Measurements from ENCODE around the gene FMN1. TPM values are rescaled to one million over a fixed set of nuclear protein-coding genes. Genes with fewer than 3 reads are reported as not detected.
A peak's percentile ranks its signal among the peaks of the same experiment; 100 is the strongest.

The FMN1 gene
- total RNA-seq, 1 experiment from 2014 or later = 0.37 TPM

- Histone ChIP-seq H3K4me1 (ENCODE audit: insufficient read depth, low read length, poor library complexity, severe bottlenecking) (peaks cover 7% of the 10 kb centered on the region), H3K9me3 (ENCODE audit: low read depth, low read length, poor library complexity, severe bottlenecking) (no peaks in the 10 kb centered on the region), H3K36me3 (ENCODE audit: insufficient read depth, low read length, poor library complexity, severe bottlenecking) (no peaks in the 10 kb centered on the region), H3K27me3 (replicated peaks; ENCODE audit: insufficient read depth, low read depth, low read length, poor library complexity) (peaks cover 12% of the 10 kb centered on the region), H3K4me3 (ENCODE audit: low read depth, low read length, poor library complexity, severe bottlenecking) (no peak overlapping the region), H3K27ac (ENCODE audit: low read depth, low read length, poor library complexity, severe bottlenecking) (no peak overlapping the region)
- CTCF ChIA-PET = no interaction called here
- peak; percentile 74 for DNase-seq (ENCODE audit: low spot score)
- no TSS peak for BruUV-seq (replicated peaks)
- POLR2A ChIA-PET (ENCODE audit: low non-redundant PET) = no interaction called here
- intact Hi-C loops (cut with micrococcal nuclease; ENCODE audit: unreplicated experiment) = loop anchor here (1.0 to 10.0 kb wide), 5 partner anchors 38 to 615 kb away; no protein-coding TSS in a partner anchor
- TF ChIP-seq EZH2 (IDR thresholded peaks at IDR 0.05; ENCODE audit: borderline replicate concordance, low read depth, low read length, poor library complexity, severe bottlenecking) (no peak), CTCF (conservative IDR thresholded peaks at IDR 0.05; ENCODE audit: low read depth, low read length) (no peak)
Measured at GRCh38 chr15:33089878-33090757, 104.4 kb downstream of the FMN1 start.

GRCh38 chr15:33089165-33089877 is 105.2 kb downstream of the FMN1 start:
- TF ChIP-seq CTCF (conservative IDR thresholded peaks at IDR 0.05; ENCODE audit: low read depth, low read length) (no peak), EZH2 (IDR thresholded peaks at IDR 0.05; ENCODE audit: borderline replicate concordance, low read depth, low read length, poor library complexity, severe bottlenecking) (no peak)
- H3K27me3 ChIP-seq (replicated peaks; ENCODE audit: insufficient read depth, low read depth, low read length, poor library complexity) = peaks cover 12% of the 10 kb centered on the region
- H3K27ac ChIP-seq (ENCODE audit: low read depth, low read length, poor library complexity, severe bottlenecking) = no peak overlapping the region
- no TSS peak for BruUV-seq (replicated peaks)
- no peak for DNase-seq (ENCODE audit: low spot score)
- H3K36me3 ChIP-seq (ENCODE audit: insufficient read depth, low read length, poor library complexity, severe bottlenecking) = no peaks in the 10 kb centered on the region
- intact Hi-C loops (cut with micrococcal nuclease; ENCODE audit: unreplicated experiment) = loop anchor here (1.0 to 10.0 kb wide), 5 partner anchors 39 to 615 kb away; no protein-coding TSS in a partner anchor
- no peak overlapping the region for H3K4me3 ChIP-seq (ENCODE audit: low read depth, low read length, poor library complexity, severe bottlenecking)
- CTCF ChIA-PET = no interaction called here
- H3K4me1 ChIP-seq (ENCODE audit: insufficient read depth, low read length, poor library complexity, severe bottlenecking) = peaks cover 7% of the 10 kb centered on the region
- POLR2A ChIA-PET (ENCODE audit: low non-redundant PET) = no interaction called here
- no peaks in the 10 kb centered on the region for H3K9me3 ChIP-seq (ENCODE audit: low read depth, low read length, poor library complexity, severe bottlenecking)

- CTCF ChIA-PET = interaction anchor here (0.5 to 1.3 kb wide), 6 partner anchors 46 to 614 kb away, joined by 3 to 9 read pairs (median 4); no protein-coding TSS in a partner anchor
- peaks cover 7% of the 10 kb centered on the region for H3K4me1 ChIP-seq (ENCODE audit: insufficient read depth, low read length, poor library complexity, severe bottlenecking)
- H3K36me3 ChIP-seq (ENCODE audit: insufficient read depth, low read length, poor library complexity, severe bottlenecking) = no peaks in the 10 kb centered on the region
- no TSS peak for BruUV-seq (replicated peaks)
- peaks cover 12% of the 10 kb centered on the region for H3K27me3 ChIP-seq (replicated peaks; ENCODE audit: insufficient read depth, low read depth, low read length, poor library complexity)
- no peak for TF ChIP-seq EZH2 (IDR thresholded peaks at IDR 0.05; ENCODE audit: borderline replicate concordance, low read depth, low read length, poor library complexity, severe bottlenecking)
- peak; percentile 74 for TF ChIP-seq CTCF (conservative IDR thresholded peaks at IDR 0.05; ENCODE audit: low read depth, low read length)
- peak; percentile 60 for DNase-seq (ENCODE audit: low spot score)
- intact Hi-C loops (cut with micrococcal nuclease; ENCODE audit: unreplicated experiment) = loop anchor here (1.0 to 10.0 kb wide), 5 partner anchors 46 to 618 kb away; no protein-coding TSS in a partner anchor
- H3K4me3 ChIP-seq (ENCODE audit: low read depth, low read length, poor library complexity, severe bottlenecking) = no peak overlapping the region
- H3K27ac ChIP-seq (ENCODE audit: low read depth, low read length, poor library complexity, severe bottlenecking) = no peak overlapping the region
- H3K9me3 ChIP-seq (ENCODE audit: low read depth, low read length, poor library complexity, severe bottlenecking) = no peaks in the 10 kb centered on the region
- POLR2A ChIA-PET (ENCODE audit: low non-redundant PET) = no interaction called here
Measured at GRCh38 chr15:33086500-33087121, 107.9 kb downstream of the FMN1 start.

Measured in A673 (cell line).